ENCODE results near the gene NKX2-2. TPM values are rescaled to one million over a fixed set of nuclear protein-coding genes. Genes with fewer than 3 reads are reported as not detected.
A peak's percentile ranks its signal among the peaks of the same experiment; 100 is the strongest.

NKX2-2 gene
- 4.4 TPM in 2 replicates for total RNA-seq (2014; rRNA removed; shearing (Covaris generic))

DNA sequence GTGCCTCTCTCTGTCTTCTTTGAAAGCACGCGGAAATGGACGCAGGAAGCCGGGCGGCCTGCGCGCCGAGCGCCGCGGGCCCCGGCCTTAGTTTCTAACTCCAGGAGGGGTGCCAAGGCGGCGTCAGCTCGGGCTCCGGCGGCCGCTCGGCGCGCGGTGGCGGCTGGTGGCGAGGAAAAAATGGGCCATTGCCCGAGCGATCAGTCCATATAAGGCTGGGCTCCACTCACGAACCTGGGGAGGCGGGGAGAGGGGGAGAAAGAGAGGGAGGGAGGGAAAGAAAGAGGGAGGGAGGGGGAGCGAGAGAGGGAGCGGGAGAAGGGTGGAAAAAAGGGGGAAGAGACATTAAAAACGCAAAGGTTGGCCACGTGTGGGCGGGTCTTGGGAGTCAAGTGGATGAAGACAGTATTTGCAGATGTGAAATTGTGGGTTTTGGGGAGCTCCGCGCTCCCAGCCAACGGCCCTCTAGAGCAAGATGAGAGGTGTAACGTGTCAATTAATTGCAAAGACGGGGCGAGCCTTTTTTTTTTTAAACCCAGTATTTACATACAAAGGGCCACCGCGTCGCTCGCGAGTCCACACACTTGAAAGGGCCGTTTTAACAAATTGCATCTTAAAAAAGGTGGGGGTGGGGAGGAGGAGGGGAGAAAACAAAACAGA is at the start of gene NKX2-2:
NKX2-2 (minus strand) TSS at position 184 of the 660 bp plus-strand sequence. CDS start 395 bp downstream, outside the sequence.
- DNase-seq (ENCODE audit: low spot score), result peak; percentile 56

DNA sequence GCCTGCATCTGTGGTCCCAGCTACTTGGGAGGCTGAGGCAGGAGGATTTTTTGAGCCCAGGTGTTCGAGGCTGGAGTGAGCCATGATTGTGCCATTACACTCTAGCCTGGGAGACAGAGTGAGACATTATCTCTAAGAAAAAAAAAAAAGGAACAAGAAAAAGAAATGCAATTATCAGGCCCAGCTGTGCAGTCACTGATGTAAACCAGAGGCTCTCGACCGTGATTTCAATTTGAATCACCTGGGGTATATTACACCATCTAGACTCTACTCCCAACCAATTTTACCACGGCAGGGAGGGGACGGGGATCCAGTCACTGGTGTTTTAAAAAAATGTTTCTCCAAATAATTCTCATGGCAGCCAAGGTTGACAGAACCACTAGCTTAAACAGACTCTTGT is 48.8 kb upstream of the NKX2-2 start:
- DNase-seq (ENCODE audit: low spot score), result no peak

DNA sequence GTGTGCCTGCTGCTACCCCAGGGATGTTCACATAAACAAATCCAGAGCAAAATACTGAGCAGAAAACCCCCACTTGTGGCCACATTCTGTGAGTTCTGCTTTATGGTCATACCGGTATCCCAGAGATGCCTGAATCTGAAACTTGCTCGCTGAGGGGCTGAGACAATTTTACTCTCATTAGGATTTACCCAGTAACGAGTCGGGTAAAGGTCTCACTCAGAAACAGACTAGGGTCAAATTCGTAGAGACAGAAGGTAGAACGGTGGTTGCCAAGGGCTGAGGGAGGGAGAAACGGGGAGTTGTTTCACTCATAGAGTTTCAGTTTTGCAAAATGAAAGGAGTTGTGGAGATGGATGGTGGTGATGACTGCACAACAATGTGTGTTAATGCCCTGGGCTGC is 45.4 kb upstream of the NKX2-2 start:
- DNase-seq (ENCODE audit: low spot score), result no peak

DNA sequence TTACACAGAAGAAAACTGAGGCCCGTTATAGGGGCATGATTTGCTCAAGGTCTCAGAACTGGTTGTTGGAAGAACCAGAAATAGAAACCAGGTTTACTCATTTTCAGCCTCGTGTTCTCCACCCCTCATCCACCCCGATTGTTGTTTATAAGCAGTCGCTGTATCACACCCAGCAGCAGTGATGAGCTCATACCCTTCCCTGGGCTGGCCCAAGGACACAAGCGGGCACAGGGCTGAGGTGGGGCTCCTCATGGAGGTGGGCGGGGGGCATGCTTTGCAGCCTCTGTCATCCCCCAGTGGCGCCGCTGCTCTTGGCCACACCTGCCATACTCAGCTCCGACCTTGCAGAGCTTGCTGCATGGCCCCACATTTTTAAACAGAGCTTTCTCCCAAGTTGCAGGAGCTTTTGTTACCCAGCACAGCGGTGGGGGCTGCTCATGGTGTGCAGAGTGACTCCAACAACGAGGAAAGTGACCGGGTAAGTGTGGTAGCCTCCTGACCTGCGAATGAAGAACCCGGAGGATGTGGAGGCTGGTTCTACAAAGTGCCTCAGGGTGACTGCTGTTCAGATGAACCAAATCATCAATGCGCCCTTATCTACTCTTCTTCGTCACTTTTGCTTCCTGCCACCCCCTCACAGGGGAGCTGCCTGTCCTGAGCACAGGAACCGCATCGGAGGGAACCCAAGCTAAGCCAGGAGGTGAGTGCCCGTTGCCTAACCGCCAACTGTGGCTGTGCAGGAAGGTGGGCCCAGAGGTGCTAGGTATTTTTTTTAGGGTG is 43.6 kb upstream of the NKX2-2 start:
- no peak for DNase-seq (ENCODE audit: low spot score)

DNA sequence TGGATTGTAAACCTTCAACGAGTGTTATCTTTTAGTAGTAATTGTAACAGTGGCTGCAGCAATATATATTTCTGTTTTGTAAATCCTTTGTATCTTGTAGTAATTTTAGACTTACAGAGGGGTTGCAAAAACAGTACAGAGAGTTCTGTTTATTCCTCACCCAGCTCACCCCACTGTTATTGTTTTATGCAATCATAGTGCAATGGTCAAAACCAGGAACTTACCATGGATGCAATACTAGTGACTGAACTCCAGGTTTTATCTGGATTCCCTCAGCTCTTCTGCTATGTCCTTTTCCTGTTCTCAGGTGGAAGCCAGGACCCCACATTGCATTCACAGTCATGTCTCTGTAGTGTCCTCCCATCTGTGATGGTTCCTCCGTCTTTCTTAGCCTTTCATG is 42.5 kb upstream of the NKX2-2 start:
- DNase-seq (ENCODE audit: low spot score), result no peak

DNA sequence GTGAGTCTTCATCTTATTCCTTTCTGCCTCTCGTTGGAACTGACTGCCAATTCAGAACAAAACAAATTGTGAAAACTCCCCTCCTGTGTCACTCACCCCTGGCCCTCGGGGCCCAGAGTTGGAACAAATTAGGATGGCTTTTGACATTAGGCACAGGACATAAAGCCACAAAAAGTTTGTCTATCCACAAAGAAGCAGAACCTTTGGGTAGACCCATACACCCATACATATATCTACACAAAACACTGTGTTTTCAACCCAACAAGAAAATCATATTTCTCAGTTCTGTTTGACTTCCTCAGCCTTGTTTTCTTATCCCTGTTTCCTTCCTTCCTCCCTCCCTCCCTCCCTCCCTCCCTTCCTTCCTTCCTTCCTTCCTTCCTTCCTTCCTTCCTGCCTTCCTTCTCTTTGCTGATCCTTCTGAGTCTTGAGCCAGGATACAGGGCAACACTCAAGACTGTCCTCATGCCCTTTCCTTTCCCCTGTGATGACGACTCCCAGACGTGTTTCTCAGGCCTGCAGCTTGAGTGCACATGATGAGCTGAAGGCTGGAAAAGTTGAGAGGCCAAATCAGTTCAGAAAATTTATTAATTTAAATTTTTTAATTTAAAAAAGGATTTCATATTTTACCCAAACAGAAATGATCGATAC is 41.7 kb upstream of the NKX2-2 start:
- DNase-seq (ENCODE audit: low spot score), result no peak

DNA sequence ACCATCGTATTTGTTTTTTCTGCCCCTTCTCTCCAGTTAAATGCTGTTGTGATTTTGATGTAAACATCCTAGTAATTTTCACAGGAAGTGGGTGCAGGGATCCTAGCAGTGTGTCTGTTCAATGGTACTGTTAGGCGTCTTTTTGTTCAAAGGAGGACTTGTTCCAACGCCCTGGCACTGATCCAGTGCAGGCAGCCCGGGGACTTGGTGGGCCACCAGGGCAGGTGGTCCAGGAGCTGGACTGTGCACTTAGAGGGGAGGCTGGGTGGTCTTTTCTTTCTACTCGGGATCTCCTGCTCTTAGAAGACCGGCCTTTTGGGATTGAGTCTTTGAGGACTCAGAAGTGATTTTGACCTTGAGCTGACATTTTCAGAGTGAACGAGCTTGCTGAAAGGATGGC is 41.1 kb upstream of the NKX2-2 start:
- no peak for DNase-seq (ENCODE audit: low spot score)

DNA sequence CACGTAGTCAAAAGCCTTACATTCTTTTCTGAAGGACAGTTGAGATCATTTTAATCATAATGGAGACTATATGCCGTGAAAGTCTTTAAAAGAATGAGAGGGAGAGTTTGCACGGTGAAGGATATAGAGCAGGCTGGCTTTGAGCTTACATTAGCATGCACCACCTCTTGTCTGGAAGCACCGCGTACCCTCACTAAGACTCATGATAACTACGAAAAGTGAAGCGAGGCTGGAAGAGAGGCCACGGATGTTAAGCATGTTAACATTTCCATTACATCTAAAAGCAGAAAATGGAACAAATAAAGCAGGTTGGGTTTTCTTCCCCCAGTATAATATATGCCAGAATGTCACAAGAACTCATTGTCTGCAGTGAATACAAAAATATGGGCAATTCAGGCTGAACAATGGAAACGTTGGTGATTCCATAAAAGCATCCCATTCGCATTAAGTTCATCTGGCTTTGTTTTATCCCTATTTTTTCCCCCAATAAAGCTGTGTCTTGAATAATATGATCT is 40.6 kb upstream of the NKX2-2 start:
- DNase-seq (ENCODE audit: low spot score), result no peak

DNA sequence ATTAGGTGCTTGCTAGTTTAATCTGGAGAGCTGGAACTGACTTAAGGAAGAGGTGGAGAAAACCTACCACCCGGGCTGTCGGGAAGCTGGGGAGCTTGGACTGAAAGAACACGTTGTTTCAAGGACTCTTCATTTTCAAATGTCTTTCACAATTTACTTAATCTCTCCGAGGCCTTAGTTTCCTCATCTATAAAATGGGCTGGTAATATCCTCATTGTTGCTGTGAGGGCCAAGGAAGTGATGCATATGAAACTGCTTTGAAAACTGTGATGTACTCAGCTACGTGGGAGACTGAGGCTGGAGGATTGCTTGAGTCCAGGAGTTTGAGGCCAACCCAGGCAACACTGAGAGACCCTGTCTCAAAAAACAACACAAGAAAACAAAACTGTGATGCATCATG is 36.7 kb upstream of the NKX2-2 start:
- DNase-seq (ENCODE audit: low spot score), result no peak

DNA sequence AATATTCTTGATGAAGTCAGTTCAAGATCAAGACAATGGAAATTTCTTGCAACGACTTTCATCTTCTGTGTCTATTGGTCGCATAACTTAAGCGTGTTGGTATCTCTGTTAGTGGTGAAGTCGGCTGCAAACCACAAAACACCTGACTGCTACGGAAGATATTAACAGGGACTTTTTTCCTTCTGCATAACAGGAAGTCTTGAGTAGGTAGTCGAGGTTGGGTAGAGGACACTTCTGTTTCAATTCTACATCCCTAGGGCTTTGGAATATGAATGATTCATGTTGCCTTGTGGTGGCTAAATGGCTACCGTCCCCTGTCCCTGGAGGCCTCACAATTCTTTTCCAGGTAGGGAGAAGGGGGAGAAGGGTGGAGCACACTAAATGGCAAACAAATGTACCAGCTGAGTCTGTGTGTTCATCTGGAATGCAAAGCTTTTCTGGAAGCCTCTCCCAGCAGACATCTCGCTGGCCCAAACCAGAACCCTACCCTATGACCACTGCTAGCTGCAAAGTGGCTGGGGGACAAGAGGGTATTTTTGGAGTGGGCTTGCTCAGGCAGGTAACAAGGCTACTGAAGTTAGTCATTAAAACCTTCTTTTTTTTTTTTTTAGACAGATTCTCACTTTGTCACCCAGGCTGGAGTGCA is 34.6 kb upstream of the NKX2-2 start:
- no peak for DNase-seq (ENCODE audit: low spot score)

DNA sequence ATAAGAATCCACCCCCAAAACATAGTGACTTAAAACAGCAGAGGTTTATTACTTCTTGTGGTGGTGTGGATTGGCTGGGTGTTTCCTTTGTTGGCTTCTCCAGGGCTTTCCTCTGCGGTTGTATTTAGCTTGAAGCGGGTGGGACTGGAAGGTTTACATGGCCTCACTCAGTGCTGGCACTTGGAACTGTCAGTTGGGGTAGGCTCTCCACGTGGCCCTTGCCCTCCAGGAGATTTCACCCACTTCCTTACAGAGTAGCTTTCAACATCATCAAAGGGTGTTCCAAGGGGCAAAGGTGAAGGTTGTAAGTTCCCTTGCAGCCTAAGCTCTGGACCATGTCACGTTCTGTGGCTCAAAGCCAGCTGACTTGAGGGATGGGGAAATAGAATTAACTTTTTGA is 32.5 kb upstream of the NKX2-2 start:
- no peak for DNase-seq (ENCODE audit: low spot score)

DNA sequence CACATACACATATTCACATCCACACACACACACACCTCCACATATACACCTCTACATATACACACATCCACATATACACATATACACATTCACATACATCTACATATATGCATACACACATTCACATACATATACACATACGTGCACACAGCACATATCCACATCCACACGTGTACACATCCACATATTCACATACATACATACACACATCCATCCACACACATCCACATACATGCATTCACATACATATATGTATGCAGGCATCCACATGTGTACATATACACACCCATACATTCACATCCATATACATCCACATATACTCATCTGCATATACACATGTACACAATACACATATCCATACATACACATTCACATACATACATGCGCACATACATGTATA is 25.6 kb upstream of the NKX2-2 start:
- no peak for DNase-seq (ENCODE audit: low spot score)

DNA sequence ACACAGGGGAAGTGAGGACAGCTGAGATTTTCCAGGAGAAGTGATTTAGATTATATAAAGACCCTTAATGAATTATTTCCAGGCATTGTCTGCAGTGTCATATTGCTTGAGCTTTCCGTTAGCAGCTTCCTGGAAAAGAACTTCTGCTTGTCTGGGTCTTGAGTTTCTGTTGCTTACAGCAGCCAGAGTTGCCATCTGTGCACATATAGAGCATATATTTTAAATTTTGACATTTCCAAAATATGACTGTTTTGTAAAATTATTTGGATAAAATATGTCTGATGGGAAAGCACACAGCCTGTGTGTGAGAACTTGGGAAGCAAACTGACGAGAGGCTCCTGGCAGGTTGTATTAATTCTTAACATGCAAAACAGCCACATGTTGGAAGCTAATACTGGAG is 21.0 kb upstream of the NKX2-2 start:
- no peak for DNase-seq (ENCODE audit: low spot score)

DNA sequence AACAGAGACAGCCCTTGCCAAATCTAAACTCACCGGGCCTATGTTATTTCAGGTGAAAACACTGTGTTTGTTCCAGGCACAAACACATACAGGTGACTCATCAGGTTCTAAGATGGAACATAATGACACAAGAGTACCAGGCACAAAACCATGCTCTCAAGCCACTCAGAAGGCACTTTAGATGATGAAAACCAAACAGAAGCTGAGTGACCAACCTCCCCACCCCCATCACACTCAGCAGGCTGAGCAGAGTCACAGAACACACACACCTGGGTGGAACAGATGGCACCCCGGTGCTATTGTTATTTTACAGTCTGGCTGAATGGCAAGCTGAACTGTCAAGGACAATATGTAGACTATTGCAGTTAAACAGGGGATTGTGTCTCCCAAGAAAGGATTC is 20.6 kb upstream of the NKX2-2 start:
- DNase-seq (ENCODE audit: low spot score), result no peak

DNA sequence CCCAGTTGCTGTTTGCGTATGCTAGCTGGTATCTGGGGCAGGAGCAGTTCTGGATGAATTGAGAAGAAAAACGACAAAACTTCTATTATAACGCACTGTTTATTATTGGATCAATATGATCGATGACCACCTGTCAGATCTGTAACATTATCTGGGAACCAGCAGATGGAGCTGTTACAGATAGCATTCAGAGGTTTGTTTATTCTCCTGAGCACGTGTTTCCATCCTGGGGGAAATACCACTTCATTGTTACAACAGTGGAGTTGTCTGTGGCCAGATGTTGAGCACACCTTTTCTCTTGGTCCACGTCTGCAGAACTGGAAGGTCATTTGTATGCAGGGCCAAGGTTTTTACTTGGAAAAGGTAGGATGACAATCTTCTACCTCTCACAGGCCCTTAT is 16.0 kb upstream of the NKX2-2 start:
- peak; percentile 6 for DNase-seq (ENCODE audit: low spot score)

DNA sequence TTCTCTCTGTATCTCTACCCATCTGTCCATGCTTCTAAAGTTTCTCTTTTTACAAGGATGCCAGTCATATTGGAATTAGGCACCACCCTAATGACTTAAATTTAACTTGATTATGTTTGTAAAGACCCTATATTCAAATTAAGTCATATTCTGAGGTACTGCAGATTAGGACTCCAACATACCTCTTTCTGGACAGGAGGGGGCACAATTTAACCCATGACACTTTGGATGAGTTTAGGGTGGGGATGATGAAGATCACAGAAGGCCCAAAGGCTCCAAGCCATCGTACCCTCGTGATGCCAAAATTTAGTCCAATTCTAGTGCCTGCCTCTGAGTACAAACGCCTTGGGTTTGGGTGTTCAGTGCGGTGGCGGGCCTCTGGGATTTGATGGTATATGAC is 15.0 kb upstream of the NKX2-2 start:
- no peak for DNase-seq (ENCODE audit: low spot score)

DNA sequence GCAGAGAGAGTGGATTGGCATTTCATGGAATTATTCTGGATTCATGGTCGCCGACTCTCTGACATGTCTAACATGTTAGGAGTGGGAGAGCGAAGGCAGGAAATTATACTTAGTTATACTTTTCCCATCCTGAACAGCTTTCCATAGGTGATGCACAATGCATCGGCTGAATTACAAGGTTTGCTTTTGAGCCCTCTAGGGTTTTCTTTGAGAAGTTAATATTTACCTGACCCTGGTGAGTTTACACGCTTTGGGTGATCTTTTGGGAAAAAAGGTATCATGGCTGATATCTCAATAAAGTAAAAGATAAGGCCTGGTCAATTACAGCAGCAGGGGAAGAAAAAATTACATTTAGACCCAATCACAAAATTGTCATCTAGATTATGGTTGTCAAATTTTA is 14.0 kb upstream of the NKX2-2 start:
- DNase-seq (ENCODE audit: low spot score), result no peak

DNA sequence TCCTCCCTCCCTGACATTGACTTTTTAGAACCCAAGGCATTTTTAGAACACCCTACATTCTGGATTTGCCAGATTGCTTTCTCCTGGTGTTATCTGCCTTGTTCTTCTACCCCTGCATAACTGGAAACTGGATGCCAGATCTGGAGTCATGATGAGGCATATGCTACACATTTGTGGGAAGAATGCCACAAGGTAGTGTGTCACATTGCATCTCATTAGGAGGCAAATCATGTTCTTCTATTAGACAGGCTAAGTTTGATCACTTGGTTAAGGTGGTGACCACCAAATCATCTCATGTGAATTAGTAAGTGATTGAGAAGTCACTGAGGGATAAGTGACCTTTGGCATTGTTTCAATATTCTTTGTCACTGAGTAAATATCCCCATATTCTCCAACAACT is 12.9 kb upstream of the NKX2-2 start:
- DNase-seq (ENCODE audit: low spot score), result no peak

DNA sequence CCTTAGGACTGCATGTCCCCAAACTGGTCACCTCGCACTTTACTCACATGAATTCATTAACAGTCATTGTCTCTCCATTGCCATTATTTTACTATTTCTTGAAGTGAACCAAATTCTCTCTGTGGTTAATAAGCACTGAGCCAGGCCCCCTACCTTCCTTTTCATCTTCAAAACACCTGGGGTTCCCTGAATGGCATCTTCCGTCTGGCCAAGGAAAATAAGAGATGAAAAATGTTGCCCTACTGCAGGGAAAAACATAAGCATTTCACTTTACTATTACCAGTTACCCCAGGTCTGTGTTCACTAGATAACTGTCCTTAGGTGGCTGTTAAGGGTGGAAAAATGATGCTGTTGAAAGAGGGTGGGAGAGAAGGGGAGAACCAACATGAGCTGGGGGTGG is 10.0 kb upstream of the NKX2-2 start:
- DNase-seq (ENCODE audit: low spot score), result no peak

DNA sequence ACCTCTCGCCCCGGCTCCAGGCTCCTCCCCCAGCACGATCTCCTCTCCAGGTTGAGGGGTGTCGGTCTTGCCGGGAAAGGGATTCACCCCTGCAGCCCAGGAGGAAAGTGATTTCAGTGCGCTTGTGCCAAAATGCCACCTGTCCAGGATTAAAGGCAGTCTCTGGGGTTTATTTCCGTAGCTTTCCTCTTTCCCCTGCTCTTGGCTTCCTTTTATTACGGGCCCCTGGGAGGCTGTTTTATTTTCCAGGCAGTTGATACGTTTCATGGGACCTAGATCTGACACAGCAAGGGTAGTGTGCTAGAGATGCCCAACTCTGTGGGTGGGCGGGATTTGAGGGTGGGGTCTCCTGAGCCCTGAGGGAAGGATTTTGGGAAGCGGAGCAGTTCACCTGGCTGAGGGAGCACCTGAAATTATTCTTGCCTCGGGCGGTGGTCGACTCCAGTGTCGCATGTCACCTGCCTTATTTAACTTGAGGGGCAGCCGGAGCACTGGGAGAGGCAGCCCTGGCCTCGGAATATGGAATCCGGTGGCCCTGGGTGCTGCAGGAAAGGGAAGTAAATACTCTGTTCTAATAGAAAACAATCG is 9.5 kb upstream of the NKX2-2 start:
- DNase-seq (ENCODE audit: low spot score), result no peak

DNA sequence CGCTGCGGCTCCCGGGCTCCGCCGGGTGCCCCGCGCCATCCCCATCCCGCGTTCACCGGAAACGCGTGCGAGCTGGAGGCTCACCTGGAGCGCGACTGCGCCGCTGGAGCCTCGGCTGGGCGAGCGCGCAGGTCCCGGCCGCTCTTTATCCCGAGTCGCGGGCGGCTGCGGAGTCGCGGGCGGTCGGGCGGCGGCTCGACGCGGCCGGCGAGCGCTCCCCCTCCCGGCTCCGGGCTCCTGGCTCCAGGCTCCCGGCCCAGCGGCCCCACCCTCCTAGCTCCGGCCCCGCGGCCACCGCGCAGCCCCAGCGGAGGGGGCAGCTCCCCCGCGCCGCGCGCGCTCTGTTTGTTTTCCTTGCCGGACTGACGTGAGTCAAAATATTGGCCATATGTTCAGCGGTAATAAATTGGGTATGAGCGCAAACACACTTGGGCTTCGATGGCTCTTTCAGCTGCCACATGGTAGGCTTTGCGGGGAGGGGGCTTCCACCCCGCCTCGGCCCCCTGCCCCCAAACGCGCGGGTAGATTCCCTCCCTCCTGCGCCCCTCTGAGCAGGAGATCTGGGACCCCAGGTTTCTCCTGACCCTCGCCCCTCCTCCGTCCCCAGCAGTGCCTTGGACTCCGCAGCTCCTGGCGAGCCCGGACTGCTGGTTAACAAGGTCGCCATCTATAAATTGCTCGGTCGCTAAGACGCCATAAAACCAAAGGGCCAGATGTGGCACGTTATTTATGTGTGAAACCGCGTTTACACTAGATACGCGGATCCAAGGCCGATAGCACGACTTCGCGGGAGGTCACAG is 8.8 kb upstream of the NKX2-2 start:
- DNase-seq (ENCODE audit: low spot score), result no peak

All from A172 (cell line).